SIG-M5 treated with dmso at 0.1 percent for 504 hours (cell line): Measurements from ENCODE around the gene ASCC2.

Source experiments
- DNase-seq: peaks from one replicate; lab custom pipeline; 2025; ENCODE audit not compliant: unreplicated experiment; lab: John Stamatoyannopoulos, UW

ASCC2 gene

DNA sequence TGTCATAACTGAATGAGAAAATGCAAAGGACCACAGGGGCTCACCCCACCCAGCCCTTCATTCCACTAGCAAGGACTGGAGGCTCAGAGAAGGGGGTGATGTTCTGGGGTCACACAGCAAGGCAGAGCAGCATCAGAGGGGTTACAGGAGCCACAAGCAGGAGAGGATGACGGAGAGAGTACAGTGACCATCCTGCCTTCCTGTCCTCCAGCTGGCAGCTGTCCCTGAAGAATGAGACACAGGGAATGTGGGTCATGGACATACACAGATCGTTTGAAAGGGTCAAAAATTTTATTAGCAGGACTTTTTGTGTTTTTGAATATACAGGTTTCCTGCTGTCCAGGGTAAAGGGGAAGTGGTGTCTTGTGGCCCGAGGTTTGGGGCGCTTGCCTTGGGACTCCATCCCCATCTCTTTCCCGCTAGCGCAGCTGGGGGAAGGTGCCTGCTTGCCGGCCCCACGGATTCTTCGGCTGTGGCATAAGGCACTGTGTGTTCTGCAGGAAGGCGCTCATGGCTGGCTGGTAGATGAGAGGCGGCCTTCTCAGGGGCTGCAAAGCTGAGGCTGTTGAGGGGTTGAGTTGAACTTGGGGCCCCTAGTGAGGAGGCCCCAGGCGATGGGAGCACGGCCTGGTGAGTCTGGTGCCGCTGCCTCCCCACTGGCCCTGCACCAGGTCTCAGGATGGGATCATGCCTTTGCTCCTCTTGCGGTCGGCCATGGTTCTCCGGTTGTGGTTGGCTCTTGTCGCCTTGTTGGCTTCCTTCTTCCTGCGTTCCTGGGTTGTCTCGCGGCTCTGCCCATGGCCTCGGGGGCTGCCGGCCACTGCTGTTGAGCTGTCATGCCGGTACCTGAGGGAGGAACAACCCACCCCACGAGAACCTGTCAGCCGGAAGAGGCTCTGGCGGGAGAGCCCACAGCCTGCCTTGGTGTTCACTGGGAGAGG lies 49.5 kb downstream of the ASCC2 start:
- DNase-seq = no peak

DNA sequence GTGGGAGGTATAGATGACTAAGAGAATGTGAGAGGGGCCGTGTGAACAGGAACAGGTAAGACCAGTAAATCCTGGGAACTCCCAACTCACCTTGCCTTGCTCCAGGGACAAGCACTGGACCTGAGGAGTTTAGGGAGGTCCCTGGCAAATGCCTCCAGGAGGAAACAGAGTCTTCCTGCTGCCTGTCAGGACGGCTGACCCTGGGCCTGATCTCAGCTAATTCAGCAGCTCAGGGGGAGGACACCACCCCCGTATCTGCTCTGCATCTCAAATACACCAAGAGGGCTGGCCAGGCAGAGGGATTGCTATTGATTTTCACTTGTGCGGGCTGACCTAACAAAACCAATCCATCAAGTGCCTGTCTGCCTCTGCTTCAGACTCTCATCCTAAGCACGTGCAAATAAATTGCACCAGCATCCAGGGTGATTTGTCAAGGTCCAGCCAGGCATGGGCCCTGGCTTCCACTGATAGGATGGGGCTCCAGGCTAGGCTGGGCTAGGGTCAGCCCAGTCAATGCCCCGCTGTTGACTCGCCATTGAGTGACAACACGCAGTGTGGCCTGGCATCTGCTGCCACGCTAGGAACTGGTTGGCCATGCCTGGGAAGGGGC lies 50.6 kb downstream of the ASCC2 start:
- DNase-seq = no peak

DNA sequence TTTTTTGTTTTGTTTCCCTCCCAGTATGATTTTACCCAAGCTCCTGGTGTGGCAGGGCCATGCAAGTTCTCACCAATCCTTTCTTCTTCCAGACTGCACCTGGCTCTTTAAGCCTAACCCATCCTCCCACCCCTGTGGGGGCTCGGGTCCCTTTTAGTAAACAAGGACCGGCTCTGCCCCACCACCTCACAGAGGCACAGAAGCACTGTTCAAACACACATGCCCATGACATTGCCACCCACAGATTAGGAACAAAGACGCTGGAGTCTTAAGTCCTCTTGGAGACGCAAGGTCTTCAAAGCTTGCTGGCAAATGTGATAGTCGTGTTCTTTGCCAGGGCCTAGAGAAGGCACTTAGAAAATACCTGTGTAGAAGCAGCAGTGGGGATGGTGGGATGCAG lies 52.0 kb downstream of the ASCC2 start:
- DNase-seq = no peak

GRCh38 chr22:29784451-29785361 lies 53.4 kb downstream of the ASCC2 start:
- DNase-seq = no peak

DNA sequence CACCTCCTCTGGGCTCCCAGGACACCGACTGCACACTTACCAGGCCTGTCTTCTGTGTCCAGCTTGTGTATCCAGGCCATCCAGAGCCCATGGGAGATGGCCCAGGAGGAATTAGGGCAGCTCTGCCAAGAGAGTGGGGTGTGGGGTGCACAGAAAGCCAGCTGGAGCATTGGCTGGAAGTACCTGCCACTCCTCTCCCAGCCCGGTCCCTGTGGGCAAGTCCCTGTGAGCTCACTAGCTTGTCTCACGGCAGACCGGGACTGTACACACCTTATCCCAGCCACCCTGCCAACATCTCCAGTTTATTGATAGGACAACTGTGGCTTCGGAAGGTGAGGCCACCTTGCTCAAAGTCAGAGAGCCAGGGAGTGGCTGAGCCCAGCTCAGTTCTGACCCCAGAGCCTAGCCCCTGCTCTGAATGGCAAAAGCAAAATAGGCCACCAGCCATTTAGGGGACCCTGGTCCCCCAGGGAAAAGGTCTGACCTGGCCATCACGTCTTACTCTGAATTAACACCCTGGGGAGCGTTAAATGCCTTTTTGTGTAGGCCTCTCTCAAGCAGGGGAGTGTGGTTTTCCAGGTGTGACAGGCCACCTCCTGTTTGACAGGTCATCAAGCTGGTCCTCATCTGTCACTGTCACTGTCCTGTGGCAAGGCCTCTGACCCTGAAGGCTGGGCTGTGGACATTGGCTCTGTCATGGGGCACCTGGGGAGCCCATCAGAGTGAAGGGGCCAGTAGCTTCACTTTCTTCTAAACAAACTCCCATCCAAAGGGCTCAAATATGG lies 55.8 kb downstream of the ASCC2 start:
- no peak for DNase-seq

DNA sequence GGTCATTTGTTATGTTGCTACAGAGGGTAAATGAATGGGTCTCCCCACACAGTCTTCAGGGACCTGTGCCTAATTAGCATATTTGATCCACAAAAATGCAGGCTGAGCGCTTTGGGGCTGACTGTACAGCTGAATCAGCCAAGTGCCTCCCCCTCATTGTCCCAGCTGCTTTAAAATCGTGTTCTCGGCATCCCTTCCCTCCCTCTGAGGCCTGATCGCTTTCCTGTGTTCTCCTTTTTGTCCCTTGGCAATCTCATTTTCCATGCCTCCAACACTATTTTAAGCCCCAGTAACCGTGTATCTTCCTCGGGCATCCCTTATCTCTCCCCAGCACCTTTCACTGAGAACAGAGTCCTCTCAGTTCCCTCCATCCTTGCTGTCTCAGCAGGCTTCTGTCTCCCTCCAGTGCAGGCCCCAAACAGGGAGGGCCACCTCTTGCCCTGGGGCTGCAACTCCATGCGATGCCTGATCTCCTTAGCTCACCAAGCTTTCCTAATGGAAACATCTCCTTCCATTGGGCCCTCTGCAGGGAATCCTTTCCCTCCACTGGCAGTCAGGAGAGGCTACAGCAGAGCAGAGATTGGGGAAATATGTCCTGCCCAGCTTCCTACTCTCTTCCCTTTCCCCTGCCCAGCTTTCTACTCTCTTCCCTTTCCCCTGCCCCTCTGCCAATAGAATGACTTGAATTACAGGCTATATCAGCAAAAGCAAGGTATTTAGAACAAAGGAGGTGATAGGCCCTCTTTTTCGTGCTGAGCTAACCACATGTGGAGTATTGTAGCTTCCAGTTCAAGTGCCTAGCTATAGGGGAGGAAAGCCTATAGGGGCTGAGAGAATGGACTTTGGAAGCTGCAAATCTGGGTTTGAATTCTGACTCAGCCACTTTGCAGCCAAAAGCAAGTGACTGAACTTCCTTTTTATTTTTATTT lies 57.1 kb downstream of the ASCC2 start:
- DNase-seq = no peak

- no peak for DNase-seq
Measured at GRCh38 chr22:29780220-29780619, 57.9 kb downstream of the ASCC2 start.

DNA sequence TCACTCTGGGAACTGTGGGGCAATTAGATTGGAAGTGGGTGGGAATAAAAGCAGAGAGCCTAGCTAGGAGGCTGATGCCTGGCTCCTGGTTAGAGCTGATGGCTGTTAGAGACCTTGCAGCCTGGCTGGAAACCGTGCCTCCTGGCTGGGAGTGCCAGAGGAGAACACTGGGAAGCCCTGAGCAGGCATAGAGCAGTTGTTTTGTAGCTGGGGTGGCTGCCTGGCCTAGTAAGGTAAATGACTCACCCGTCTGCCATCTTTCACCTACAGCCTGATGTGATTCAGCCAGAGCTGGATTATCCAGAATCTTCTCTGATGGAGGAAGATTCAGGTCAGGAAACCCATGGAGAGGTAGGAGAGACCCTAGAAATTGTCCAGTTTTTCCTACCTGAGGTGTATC lies 64.8 kb downstream of the ASCC2 start:
- no peak for DNase-seq

- DNase-seq = peak; percentile 11
Measured at GRCh38 chr22:29772170-29772641, 65.9 kb downstream of the ASCC2 start.

DNA sequence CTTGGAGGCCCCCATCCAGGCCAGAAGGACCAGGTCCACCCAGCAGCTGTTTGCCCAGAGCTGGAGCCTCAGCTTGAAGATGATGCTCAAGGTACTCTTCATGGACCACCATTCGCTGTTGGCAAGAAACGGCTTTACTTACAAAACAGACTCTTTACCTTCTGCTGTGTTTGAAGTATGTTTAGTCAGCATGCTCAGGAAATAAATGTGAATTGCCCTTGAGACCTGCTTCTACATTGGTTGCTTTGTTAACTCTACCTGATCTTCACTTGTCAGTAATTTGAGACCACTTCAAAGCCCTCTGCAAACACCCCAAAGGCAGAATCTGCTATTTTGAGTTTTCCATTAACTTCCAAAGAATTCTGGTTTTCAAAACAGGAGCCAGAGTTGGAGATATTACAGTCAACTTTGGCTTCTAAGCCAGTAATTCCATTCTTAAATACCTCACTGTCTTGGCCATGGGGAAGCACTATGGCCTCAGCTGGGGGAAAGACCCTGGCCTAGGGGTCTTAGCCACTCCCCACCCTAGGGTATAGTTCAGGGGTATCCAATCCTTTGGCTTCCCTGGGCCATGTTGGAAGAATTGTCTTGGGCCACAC lies 68.3 kb downstream of the ASCC2 start:
- no peak for DNase-seq

DNA sequence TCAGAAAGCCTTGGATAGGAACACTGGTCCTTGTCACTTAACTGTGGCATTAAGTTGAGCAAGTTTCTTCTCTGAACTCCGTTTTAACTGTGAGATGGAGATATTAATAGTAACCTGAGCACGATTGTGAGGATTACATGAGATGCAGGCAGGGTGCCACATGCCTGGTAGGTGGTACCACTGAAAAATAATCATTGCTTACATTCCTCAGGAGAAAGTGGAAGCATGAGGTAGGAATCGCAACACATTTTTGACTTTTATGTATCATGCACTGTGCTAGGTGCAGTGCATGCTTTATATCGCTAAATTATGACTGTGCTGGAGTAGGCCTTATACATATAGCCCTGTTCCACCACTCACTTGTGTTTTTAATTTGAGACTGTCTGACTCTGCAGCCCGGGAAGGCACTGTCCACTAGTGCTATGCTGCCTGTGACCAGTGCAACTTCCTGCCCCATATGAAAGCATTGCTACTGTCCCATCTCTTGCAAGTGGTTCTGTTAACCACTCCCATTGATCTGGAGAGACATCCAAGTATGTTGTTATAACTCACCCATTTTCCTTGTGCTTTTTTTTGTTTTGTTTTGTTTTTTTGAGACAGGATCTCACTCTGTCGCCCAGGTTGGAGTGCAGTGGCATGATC lies 69.9 kb downstream of the ASCC2 start:
- no peak for DNase-seq

- DNase-seq = peak; percentile 80
Measured at GRCh38 chr22:29767171-29768051, 70.7 kb downstream of the ASCC2 start, which contains the start of gene UQCR10. UQCR10 (plus strand) TSS chr22:29767369; CDS start chr22:29767399, 30 bp downstream.

DNA sequence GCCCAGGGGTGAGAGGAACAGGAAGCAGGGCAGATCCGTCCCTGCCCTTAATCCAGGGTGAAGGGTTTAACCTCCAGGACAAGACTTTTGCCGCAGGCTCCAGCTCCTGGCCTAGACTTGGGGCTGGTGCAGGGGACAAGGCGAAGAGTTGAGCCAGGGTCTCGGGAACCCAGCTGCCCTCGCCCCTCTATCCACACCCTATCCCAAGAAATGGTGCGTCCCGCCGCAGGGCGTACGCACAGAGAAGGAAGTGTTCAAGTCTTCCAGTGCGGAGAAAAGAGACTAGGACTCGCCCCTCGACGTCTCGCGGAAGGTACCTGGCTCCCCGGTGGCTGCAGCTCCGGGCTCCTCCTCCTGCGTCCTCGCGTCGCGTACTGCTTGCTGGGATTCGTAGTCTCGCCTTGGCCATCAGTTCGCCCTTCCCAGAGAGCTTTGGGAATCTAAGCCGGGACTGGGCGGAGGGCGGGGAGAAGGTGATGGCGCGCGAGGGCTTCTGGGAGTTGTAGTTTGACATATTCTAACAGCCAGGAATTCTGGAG lies 71.4 kb downstream of the ASCC2 start, which contains the start of gene ZMAT5:
Gene ZMAT5, minus strand, starts transcription at position 376 of the 539 bp plus-strand sequence. CDS start 18,463 bp downstream, outside the sequence.
- peak; percentile 97 for DNase-seq

- no peak for DNase-seq
Measured at GRCh38 chr22:29765905-29766631, 72.0 kb downstream of the ASCC2 start.

DNA sequence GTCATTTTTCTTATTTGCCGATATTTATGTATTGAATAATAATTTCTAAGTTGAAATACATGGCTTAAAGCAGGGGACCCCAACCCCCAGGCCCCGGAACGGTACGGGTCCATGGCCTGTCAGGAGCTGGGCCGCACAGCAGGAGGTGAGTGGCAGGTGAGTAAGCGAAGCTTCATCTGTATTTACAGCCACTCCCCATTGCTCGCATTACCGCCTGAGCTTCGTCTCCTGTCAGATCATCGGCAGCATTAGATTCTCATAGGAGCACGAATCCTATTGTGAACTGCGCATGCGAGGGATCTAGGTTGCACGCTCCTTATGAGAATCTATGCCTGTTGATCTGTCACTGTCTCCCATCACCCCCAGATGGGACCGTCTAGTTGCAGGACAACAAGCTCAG lies 75.8 kb downstream of the ASCC2 start:
- no peak for DNase-seq

DNA sequence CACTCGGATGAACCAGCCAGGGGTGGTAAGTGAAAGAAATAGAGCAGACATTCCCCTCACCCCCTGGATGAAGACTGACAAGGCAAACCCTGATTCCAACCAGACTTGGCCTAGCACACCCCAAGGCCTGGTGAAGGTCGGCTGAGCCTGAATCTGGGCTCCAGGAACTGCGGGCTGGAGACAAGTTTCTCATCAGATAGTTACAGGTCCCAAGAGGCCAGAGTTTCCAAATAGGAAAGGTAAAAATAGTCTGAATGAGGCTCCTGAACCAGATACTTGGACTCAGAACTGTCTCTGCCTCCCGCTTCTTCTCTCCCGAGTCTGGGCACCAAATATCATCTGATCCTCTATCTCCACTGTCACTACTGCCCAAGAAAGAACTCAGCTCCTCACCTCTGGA lies 79.1 kb downstream of the ASCC2 start:
- DNase-seq = no peak
